ENCODE data around the gene WWC2.

DNA sequence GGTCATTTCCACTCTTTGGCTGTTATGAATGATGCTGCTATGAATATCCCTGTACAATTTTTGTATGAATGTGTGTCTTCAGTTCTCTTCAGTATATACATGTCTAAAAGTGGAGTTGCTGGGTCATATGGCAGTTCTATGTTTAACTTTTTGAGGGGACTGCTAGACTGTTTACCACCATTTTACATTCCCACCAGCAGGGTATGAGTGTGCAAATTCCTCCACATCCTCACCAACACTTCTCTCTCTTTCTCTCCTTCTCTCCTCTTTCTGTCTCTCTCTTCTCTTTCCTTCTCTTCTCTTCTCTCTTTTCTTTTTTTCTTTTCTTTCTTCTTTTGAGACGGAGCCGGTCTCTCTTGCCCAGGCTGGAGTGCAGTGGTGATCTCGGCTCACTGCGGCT is 7.8 kb downstream of the WWC2 start:
- TF ChIP-seq POLR2AphosphoS5 (IDR thresholded peaks at IDR 0.05; ENCODE audit: low read depth) (no peak), GABPA (IDR thresholded peaks at IDR 0.05; ENCODE audit: low read depth) (no peak)

All from HL-60 (cell line).